Uterus (tissue), 2 donors: ENCODE measurements around the gene SLC25A39.

Source experiments
- POLR2A ChIP-seq, 2 donors: fragments of 450-650 bp; IDR thresholded peaks; one replicate each; pipeline ENCODE4 v1.6.1; 2016; ENCODE audit warnings: antibody characterized with exemption in 2 of 2, mild to moderate bottlenecking in 1 of 2, moderate library complexity in 1 of 2
- TF ChIP-seq, protein P1 (sequence below), 4 experiments: fragments of 200-600 bp in 2 of 4; fragments of 450-650 bp in 2 of 4; sonication (generic) in 2 of 4; IDR thresholded peaks; one replicate each; pipeline ENCODE4 v1.5.1; 2016 to 2019; ENCODE audit warnings: antibody characterized with exemption in 4 of 4, mild to moderate bottlenecking in 2 of 4, moderate library complexity in 1 of 4

DNA sequence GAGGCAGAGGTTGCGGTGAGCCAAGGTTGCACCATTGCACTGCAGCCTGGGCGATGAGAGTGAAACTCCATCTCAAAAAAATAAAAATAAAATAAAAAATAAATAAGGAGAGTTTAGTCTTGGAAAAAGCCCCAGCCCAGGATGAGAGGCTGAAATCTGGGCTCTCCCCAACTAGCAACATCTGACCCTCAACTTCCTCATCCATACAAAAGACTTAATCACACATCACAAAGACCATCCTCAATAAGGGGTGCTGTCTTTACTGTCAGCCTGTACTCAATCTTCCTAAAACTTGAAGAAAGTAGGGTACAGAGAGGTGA, 45.3 kb downstream of the SLC25A39 start:
- TF ChIP-seq, protein P1, sequence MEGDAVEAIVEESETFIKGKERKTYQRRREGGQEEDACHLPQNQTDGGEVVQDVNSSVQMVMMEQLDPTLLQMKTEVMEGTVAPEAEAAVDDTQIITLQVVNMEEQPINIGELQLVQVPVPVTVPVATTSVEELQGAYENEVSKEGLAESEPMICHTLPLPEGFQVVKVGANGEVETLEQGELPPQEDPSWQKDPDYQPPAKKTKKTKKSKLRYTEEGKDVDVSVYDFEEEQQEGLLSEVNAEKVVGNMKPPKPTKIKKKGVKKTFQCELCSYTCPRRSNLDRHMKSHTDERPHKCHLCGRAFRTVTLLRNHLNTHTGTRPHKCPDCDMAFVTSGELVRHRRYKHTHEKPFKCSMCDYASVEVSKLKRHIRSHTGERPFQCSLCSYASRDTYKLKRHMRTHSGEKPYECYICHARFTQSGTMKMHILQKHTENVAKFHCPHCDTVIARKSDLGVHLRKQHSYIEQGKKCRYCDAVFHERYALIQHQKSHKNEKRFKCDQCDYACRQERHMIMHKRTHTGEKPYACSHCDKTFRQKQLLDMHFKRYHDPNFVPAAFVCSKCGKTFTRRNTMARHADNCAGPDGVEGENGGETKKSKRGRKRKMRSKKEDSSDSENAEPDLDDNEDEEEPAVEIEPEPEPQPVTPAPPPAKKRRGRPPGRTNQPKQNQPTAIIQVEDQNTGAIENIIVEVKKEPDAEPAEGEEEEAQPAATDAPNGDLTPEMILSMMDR (IDR thresholded peaks at IDR 0.05), result no peak
- no peak for TF ChIP-seq POLR2A (IDR thresholded peaks at IDR 0.05)
